HG03460 (cell line): ENCODE data around the gene FAM76B.

Experiments
- ATAC-seq: cut with Tn5 transposase; IDR thresholded peaks from one replicate; pipeline ENCODE4 v1.9.1; 2021; ENCODE audit not compliant: unreplicated experiment

Gene FAM76B

DNA sequence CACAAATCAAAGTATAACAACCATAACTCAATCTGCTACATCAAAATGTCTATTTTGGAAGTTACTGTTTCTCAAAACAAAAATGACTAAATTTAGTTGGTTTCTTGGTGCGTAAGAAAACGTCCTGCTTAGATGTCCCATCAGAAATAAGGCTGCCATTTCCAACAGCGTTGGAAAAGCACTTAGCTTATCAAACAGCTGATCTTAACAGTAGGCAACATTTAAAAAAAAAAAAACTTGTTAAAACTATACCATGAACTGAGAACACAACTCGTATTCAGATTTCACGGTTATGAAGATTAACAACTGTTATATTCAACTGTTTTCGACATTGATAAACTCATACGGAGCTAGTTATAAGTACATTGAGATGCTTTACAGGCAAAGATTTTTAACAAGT lies 3.1 kb upstream of the FAM76B start:
- ATAC-seq = no peak

DNA sequence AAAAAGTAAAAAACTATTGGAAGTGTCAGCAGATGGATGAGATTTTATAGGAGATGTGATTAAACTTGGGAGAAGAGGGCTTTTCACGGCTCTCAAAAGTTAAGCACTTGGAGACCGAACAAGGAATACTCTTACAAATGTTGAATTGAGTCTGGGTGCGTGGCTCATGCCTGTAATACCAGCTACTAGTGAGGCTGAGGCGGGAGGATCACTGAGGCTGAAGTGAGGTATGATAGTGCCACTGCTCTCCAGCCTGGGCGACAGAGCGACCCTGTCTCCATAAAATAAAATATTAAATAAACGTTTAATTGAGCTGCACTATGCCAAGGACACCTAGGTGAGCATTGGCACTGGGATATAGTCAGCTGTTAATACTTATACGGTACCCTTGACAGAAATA lies 2.6 kb upstream of the FAM76B start:
- ATAC-seq = no peak

DNA sequence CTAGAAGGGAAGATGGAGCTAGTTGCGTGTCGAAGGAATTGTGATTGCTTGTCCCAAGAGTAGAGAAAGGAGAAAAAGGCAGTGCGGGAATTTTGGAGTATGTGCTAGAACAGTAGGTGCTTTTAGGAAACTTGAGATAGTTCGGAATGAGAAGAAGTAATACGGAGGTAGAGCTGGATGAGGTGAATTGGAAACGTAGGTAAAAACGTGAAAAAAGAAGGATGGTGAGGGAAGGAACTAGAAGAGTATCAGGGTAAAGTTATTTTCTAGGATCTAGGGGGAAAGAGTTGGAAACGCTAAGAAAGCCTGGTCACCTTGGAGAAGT lies 2.1 kb upstream of the FAM76B start:
- ATAC-seq = no peak

DNA sequence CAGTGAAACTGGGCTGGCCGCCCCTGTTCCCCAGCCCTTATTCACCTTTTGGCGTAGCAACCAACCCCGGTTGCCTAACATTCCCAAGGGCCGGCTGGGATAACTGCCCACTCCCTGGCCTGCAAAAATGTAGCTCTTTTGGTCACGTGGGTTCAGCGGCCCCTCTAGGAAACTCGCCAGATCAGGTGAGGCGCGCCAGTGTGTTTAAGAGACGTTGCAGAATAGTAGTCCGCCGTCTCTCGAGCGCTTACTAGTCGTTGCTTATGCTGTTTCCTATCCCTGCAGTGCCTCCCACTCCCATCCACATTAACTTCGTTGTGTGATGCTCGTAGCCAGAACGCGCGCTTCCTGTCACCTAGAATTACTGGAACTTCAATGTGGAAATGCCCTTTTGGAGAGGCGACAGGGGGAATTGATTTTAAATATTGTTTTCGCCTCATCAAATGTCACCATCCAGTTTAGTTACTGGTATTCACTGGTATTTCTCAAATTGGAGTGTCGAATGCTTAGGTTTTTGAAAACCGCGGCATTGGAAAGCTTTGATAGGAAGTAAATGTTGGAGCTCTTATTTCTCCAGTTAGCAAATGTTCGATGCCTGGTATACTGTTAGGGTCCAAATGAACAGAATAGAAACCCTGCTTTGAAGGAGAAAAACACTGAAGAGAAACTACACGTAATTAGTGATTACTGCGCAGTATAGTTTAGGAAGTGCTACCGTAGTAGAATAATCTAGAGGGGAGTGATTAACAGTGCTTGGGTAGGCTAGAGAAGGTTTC lies 1.5 kb upstream of the FAM76B start:
- ATAC-seq = peak; percentile 12

DNA sequence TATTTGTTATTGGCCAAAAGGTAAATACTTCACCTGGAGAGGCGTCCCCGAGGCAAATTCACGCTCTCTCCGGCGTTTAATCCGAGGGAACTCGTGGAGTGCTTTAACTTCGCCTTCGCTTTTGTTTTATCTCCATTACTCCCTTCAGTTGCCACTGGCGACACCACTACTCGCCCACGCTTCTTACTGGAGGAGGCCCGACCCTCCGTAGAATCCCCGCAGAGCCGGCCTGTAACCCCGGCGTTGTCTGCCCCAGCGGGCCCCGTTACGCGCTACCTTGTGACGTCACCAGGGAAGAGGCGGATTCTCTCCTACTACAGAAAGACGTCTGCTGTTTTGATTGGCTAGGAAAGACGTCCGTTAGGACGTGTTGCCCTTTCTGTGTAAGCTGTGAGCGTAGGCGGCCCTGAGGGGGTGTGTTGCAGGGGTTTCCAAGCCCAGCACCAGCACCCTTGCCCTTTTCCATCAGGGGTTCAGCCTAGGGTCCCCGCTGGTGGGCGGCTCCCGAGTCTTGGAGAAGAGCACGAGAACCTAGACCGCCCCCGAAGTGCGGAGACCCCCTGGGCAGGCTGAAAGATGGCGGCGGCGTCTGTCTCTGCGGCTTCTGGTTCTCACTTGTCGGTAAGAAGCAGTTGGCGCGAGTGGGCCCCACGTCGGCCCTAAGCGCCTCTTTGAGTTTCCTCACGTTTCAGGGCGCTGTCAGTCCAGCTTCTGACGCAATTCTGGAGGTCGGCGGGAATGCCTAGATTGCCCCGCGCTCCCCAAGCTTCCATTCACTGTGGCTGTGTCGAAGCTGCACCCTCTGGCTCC lies 746 bp upstream of the FAM76B start, which contains the start of gene CEP57:
Gene CEP57 (plus strand): TSS at position 376 of the 810 bp plus-strand sequence. CDS start 201 bp downstream, at position 577.
- ATAC-seq = peak; percentile 69

DNA sequence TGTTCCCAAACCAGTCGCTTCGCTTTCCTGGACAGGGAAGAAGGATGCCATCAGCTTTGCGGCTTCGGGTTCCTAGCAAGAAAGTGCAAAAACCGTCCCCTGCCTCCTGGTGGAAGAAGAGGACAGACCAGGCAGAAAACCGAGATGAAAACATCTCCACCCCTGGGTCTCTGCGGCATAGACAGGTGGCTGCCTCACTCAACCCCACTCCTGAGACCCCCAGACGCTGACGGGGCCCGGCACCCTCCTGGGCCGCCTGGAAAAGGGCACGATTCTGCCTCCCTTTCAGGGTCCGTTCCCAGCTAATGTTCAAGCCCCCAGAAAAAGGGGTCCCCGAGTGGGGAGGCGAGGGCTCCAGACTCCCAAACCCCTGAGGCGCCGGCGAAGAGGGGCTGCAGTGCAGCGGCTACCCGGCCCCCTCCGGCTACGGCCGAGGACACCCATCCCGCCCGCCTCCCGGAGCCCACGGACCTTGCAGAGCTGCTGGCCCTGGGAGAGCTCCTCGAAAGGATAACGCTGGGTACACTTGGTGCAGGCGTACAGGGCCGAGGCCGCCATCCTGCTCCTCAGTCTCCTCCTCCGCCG lies 569 bp downstream of the FAM76B start:
- no peak for ATAC-seq

DNA sequence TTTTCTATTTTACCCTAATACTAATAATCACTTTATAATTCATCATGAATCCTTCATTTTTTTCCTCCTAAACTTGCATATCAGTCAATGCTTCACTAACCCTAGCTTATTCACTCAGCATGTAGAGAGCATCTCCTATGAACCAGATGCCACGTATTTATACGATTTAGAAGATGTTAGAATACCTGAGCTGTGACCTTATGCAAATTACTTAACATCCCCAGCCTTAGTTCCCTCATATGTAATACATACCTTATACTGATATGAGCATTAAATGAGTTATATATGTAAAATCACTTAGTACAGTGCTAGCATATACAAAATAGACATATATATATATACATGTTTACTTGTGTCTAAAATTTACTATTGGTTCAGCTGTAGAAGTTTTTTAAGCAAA lies 9.0 kb downstream of the FAM76B start:
- ATAC-seq = no peak

DNA sequence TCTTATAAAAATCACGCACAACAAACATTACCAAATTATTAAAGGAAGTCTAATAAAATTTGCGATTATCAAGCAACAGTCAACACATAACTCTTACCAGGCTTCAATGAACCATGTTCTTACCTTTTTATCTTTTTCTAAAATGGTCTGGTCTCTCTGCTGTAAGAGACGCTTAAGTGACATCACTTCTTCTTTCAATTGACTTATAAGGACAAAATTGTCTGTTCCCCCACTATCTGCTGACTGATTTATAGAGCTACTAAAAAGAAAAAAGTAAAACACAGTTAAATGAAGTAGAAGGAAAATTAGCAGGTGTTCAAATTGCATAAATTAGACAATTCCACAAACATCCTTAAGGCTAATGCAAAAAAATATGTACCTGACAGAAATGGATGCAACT lies 10.9 kb downstream of the FAM76B start:
- ATAC-seq = no peak

DNA sequence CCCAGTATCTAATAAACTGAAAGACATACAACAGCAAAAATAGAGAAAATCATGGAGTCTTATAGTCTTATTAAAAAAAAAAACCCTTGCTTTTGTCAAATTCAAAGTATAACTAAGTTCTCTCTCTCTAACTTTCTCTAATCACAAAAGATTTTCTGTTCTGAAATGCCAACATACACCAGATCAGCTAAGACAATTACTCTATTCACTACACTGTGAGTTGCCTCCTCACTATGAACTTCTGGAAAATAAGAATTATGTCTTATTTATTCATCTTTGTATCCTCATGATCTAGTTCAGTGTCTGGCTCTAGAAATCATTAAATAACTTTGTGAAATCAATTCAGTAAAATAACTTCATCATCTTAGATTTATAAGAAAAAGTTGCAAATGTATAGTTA lies 12.7 kb downstream of the FAM76B start:
- ATAC-seq = no peak

DNA sequence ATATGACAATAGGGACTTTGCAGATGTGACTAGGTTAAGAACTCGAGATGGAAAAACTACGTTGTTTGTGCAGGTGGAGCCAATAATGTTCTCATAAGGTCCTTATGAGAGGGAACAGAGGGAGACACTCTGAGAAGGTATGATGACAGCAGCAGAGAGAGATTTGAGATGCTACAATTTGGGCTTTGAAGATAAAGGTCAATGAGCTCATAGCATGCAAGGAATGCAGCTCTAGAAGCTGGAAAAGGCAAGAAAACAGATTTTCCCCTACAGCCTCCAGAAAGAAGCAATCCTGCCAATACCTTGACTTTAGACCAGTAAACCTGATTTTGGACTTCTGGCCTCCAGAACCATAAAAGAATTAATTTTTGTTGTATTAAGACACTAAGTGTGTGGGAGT lies 21.1 kb downstream of the FAM76B start:
- no peak for ATAC-seq

DNA sequence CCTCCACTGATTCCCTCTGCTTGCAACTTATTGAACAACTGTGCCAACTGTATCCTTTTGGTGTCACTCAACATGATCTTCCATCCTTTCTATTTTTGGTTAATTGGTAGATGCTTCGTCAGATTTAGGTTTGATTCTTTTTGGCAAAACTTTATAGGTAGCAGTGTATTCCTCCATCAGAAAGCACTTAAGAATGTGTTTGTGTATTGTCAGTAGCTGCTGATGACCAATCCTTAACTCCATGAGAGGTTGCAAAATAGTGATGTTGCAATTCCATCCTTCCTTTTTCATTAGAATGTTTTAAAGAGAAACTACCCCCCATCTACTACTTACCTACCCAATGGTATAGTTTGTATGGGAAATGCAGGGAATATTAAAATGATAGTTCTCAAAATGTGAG lies 22.1 kb downstream of the FAM76B start:
- no peak for ATAC-seq

DNA sequence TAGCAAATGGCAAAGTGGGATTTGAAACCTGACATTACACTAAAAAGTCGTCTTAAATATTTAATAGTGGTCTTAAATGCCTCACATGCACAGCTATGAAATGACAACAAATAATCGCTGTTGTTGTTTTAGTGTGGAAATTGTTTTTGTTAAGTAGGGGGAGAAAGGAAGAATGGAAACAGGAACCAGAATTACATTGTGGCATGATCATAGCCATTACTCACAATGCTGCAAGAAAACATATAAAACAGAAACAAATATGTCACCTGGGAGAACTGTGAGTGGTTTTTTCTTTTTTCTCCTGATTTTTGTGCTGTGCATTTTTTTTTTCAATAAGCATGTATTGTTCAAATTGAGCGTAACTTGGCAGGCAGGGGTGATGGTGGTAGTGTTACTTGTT lies 22.9 kb downstream of the FAM76B start:
- ATAC-seq = no peak

DNA sequence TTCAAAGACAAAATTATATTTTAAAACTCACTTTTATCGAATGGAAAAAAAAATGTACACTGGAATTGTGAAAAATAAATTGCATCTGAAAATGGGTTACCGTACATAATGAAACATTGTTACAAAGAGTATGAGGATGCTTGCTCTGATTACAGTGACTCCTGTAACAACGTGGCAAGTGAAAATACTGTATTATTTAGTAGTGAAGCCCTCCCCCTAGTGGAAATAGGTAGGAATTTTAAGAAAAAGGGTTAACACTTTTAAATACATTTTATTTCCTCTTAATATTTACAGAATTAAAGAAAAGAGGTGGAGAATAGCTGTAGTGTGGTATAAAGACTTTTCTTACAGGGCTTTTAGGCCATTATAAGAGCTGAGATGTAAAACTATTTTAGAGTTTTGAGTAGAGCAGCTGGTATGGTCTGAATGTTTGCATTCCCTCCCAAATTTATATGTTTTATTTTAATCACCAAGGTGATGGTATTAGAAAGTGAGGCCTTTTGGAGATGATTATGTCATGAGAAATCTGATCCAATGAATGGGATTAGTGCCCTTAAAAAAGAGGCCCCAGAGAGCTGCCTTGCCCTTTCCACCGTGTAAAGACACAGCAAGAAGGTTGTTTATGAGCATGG lies 25.2 kb downstream of the FAM76B start:
- ATAC-seq = no peak

DNA sequence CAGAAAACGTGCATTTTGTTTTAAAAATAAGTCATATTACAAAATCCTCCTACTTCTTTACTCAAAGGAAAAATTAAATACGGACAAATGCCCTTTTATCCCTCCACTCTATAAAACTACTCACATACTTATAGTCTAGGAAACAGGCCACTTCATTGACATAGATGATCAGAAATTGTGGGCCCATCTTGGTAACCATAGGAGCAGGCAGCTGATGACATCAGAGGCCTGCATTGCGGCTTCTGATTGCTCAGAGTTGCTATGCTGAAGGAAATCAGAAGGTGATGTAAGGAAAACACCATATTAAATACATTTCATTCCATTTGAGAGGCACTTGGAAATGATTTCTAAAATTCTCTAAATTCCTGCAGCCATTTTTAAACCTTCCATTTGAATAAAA lies 27.0 kb downstream of the FAM76B start:
- no peak for ATAC-seq

DNA sequence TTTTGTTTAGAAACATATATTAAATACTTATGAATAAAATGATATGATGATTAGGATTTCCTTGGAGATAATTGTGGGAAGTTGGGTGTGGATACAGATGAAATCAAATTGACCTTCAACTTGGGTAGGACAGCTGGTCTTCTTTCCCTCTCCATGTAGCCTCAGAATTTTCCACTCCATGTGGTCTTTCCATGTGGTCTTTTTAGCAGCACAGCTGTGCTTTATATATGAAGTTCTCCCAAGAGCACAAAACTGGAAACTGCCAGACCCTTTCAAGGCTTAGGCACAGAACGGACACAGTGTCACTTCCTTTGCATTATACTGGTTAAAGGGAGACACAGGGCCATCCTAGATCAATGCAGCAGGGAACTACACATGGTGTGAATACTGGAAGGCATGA lies 28.6 kb downstream of the FAM76B start:
- no peak for ATAC-seq

DNA sequence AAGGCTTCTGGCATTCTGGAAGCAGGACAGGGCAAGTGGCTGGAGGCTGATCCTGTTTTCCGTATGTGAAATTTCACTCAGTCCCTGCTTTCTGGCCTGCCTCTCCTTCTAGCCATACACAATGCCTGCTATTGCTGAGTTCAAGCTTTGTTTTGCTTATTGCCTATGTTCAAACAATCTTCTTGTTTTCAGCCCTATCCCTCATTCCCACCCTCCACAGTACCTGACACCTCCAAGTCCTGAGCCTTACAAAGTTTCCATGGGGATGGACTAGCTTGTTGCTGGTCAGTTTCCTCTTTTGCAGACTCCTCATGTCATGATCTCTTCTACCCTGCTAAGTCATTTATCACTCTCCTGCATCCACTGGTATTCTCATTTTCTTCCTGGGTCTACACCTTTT lies 38.1 kb downstream of the FAM76B start:
- no peak for ATAC-seq

DNA sequence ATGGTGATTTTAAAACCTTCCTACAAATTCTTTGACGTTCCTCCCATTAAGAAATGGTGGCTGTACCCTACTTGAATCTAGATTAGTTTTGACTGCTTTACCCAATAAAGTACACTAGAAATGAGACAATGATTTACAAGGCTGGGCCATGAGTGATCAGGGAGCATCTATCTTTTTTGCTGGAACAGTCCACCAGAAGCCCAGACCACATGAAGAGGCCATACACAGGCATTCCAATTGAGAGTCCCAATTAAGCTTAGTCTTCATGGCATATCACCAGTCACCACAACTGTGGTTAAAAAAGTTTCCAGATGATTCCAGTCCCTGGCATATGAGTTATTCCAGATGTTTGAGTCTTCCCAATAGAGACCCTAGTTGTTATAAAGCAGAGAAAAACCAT lies 39.5 kb downstream of the FAM76B start:
- no peak for ATAC-seq

DNA sequence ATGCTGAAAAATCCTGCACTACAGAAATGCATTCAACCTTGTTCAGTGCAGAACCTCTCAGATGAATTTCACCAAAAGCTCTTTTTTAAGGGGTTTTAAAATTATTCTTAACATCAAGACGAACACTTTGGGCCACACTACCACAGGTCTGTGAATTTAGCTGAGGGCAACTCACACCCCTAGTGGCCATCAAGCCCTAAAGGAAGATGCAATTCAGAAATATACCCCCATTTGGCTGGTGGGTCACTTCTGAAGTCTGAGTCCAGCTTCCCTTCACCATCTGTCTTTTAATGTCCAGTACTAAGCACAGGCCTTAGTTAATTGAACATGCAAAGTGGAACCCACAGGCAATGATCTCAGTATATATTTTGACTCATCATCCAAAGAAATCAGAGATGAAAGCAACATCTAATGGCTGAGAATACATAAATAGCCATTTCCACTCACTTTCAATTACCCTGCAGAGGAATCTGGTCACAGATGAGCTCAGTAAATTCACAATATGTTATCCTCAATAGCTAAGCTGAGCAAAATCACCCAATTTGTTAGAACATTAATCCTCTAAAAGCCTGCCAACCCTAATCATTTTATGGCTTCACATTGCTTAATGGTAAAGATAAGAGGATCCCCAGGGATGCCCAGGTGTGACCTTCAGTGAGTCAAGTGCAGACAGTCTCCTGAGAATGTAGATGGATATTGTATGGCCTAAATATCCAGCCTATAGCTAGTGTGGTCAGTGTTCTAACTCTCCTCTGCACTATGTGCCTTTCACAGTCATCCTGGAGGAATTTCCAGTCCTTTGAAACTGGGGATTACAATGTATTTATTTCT lies 50.3 kb downstream of the FAM76B start:
- ATAC-seq = no peak

DNA sequence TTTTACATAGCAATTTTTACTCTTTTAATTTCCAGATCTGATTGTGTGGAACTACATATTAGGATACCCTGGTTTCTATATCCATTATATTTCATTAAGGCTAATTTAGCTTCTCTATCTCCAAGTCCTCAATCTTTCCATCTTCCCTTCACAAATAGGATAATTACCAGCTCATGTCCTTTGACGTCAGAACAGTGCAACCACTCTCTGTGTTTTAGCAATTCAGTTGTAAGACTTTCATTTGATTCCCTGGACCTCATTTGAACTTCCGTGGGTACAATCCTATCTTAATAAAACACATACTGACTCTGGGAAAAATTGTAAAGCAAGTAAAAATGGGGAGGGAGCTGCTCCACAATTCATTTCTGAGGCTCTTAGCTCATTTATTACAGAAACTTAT lies 52.8 kb downstream of the FAM76B start:
- no peak for ATAC-seq

DNA sequence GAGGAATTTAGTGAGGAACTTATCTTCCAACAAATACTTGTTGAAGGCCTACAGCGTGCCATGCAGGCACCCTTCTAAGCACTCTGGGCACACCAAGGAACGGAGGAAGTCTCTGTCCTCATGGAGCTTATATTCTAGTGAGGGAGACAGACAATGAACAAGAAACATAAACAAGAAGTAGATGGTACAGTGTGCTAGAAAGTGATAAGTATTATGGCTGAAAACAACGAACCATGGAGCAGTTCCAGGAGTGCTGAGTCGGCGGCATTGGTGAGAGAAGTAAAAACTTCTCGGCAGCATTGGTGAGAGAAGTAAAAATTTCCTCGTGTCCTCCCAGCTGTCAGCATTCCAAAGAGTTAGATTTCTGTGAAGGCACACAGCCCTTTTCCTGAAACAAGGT lies 53.2 kb downstream of the FAM76B start:
- no peak for ATAC-seq
